Cardiac fibroblast (primary cell): ENCODE measurements around the gene RSPRY1.

Experiments
- DNase-seq, 2 donors: peaks; one replicate each; pipeline versions ENCODE4 v3.0.0 to v3.0.0-alpha.2; 2010; ENCODE audit warnings: low read depth in 2 of 2
- H3K4me3 ChIP-seq, 2 donors: replicated peaks in 1 of 2; 1 replicate in 1 of 2; 2 replicates in 1 of 2; pipeline ENCODE4 v1.5.1; 2011; ENCODE audit warnings: low read depth in 2 of 2, low read length in 2 of 2, mild to moderate bottlenecking in 2 of 2, moderate library complexity in 1 of 2
- CTCF ChIP-seq: IDR thresholded peaks from one replicate; pipeline ENCODE4 v1.5.1; 2011; ENCODE audit warnings: low read depth, mild to moderate bottlenecking, low read length, inconsistent platforms

Gene RSPRY1

GRCh38 chr16:57153841-57154240, 32.3 kb upstream of the RSPRY1 start:
- no peak for DNase-seq
- no peak overlapping the region for H3K4me3 ChIP-seq
- TF ChIP-seq CTCF, result no peak

GRCh38 chr16:57155702-57156350, 30.3 kb upstream of the RSPRY1 start:
- no peak for DNase-seq
- H3K4me3 ChIP-seq, result no peak overlapping the region
- TF ChIP-seq CTCF, result no peak

- TF ChIP-seq CTCF, result no peak
- H3K4me3 ChIP-seq, result no peak overlapping the region
- DNase-seq, result no peak
These were observed 29.8 kb upstream of the RSPRY1 start for GRCh38 chr16:57156351-57156703.

GRCh38 chr16:57157533-57157932, 28.6 kb upstream of the RSPRY1 start:
- no peak for TF ChIP-seq CTCF
- no peak for DNase-seq
- no peak overlapping the region for H3K4me3 ChIP-seq

- no peak for DNase-seq
- TF ChIP-seq CTCF, result no peak
- H3K4me3 ChIP-seq, result no peak overlapping the region
These were observed 26.7 kb upstream of the RSPRY1 start for GRCh38 chr16:57159447-57159846.

GRCh38 chr16:57163842-57164241, 22.3 kb upstream of the RSPRY1 start:
- DNase-seq, result no peak
- no peak overlapping the region for H3K4me3 ChIP-seq
- TF ChIP-seq CTCF, result no peak

GRCh38 chr16:57165483-57165882, 20.6 kb upstream of the RSPRY1 start:
- no peak for TF ChIP-seq CTCF
- no peak for DNase-seq
- no peak overlapping the region for H3K4me3 ChIP-seq
